Type B pancreatic cell (in vitro differentiated cells): Measurements from ENCODE around the gene COL4A1. TPM values are rescaled to one million over a fixed set of nuclear protein-coding genes. Genes with fewer than 3 reads are reported as not detected.
"Not testable (repeated sequence)": the region's sequence is repeated elsewhere in the genome, so short reads cannot be mapped to it uniquely, and the experiment has no call there.

Source experiments
- DNase-seq: peaks from one replicate; pipeline ENCODE4 v3.0.0; 2021; ENCODE audit warnings: mixed read lengths; ENCODE audit not compliant: unreplicated experiment; ENCODE audit errors: extremely low spot score
- H3K27ac Mint-ChIP-seq: 2 replicates; pipeline ENCODE4 v1.8.0; 2021; ENCODE audit warnings: mild to moderate bottlenecking, mixed read lengths
- H3K27me3 Mint-ChIP-seq: 2 replicates; pipeline ENCODE4 v1.8.0; 2021; ENCODE audit warnings: mixed read lengths
- H3K36me3 Mint-ChIP-seq: 2 replicates; pipeline ENCODE4 v1.8.0; 2021; ENCODE audit warnings: mixed read lengths
- H3K4me1 Mint-ChIP-seq: one replicate; pipeline ENCODE4 v1.8.0; 2021; ENCODE audit warnings: mixed read lengths; ENCODE audit not compliant: unreplicated experiment
- H3K4me3 Mint-ChIP-seq: 2 replicates; pipeline ENCODE4 v1.8.0; 2021; ENCODE audit warnings: mild to moderate bottlenecking, mixed read lengths
- H3K9me3 Mint-ChIP-seq: 2 replicates; pipeline ENCODE4 v1.8.0; 2021; ENCODE audit warnings: mixed read lengths
- total RNA-seq: library from RNA; stranded (reverse); gene quantifications from 2 replicates; pipeline ENCODE4 v1.2.1, GENCODE V29; 2021; ENCODE audit warnings: low replicate concordance
- TF ChIP-seq, protein P1 (sequence below): fragments of 200-600 bp; sonication (generic); conservative IDR thresholded peaks from 2 replicates; pipeline ENCODE4 v1.5.0; 2021; ENCODE audit warnings: antibody characterized with exemption, mild to moderate bottlenecking

Gene COL4A1
- total RNA-seq, 1 donor from 2014 or later: 83.6 TPM

DNA sequence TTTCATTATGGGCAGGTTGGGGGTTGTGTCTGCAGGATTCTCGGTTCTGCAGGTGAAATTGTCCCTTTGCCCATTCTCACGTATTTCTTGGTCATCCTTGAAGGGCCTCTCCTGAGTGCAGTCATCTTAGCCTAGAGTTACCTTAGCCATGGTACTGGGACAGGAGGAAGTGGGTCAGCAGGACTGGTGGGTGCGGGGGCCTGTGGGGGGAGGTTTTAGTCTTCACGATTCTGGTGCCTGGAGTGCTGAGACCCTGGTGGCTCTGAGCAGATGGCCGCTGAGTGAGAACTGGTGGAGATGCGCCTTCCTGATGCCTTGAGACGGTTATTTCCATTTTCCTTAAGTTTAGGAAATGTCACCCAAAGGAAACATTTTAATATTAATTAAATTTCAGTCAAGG, 12.0 kb upstream of the COL4A1 start:
- Mint-ChIP-seq H3K27ac (no peak overlapping the region), H3K36me3 (peaks cover 13% of the 10 kb centered on the region), H3K27me3 (no peaks in the 10 kb centered on the region), H3K4me3 (no peak overlapping the region), H3K9me3 (peaks cover 5% of the 10 kb centered on the region), H3K4me1 (peaks cover 4% of the 10 kb centered on the region)
- DNase-seq: peak; percentile 3
- TF ChIP-seq, protein P1, sequence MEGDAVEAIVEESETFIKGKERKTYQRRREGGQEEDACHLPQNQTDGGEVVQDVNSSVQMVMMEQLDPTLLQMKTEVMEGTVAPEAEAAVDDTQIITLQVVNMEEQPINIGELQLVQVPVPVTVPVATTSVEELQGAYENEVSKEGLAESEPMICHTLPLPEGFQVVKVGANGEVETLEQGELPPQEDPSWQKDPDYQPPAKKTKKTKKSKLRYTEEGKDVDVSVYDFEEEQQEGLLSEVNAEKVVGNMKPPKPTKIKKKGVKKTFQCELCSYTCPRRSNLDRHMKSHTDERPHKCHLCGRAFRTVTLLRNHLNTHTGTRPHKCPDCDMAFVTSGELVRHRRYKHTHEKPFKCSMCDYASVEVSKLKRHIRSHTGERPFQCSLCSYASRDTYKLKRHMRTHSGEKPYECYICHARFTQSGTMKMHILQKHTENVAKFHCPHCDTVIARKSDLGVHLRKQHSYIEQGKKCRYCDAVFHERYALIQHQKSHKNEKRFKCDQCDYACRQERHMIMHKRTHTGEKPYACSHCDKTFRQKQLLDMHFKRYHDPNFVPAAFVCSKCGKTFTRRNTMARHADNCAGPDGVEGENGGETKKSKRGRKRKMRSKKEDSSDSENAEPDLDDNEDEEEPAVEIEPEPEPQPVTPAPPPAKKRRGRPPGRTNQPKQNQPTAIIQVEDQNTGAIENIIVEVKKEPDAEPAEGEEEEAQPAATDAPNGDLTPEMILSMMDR: no peak

GRCh38 chr13:110317496-110318195, 10.7 kb upstream of the COL4A1 start:
- Mint-ChIP-seq H3K4me3 (no peak overlapping the region), H3K27ac (no peak overlapping the region), H3K27me3 (no peaks in the 10 kb centered on the region), H3K4me1 (peaks cover 5% of the 10 kb centered on the region), H3K36me3 (peaks cover 13% of the 10 kb centered on the region), H3K9me3 (peaks cover 5% of the 10 kb centered on the region)
- TF ChIP-seq, protein P1: no peak
- DNase-seq: no peak

DNA sequence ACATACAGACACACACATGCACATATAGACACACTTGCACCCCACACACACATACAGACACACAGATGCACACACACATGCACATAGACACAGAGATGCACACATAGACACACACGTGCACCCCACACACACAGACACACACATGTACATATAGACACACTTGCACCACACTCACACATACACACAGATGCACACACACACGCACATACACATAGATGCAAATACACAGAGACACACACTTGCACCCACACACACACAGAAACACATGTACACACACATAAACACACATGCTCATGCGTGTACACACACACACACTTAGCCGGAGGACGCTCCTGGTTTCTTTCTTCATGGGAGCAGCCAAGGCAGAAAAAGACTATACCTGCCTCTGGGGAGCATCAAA, 10.1 kb upstream of the COL4A1 start:
- no peak overlapping the region for H3K27ac Mint-ChIP-seq

GRCh38 chr13:110316196-110316595, 9.2 kb upstream of the COL4A1 start:
- Mint-ChIP-seq H3K27me3 (peaks cover 3% of the 10 kb centered on the region), H3K4me3 (no peak overlapping the region), H3K36me3 (peaks cover 13% of the 10 kb centered on the region), H3K27ac (no peak overlapping the region), H3K4me1 (peaks cover 12% of the 10 kb centered on the region), H3K9me3 (no peaks in the 10 kb centered on the region)
- peak; percentile 40 for DNase-seq
- TF ChIP-seq, protein P1: no peak

More for the DNA sequence above, 10.1 kb upstream of the COL4A1 start:
- DNase-seq: peak; percentile 11
- Mint-ChIP-seq H3K27me3 (peaks cover 3% of the 10 kb centered on the region), H3K9me3 (peaks cover 5% of the 10 kb centered on the region), H3K4me1 (peaks cover 11% of the 10 kb centered on the region), H3K36me3 (peaks cover 18% of the 10 kb centered on the region), H3K4me3 (no peak overlapping the region)
- TF ChIP-seq, protein P1: no peak

DNA sequence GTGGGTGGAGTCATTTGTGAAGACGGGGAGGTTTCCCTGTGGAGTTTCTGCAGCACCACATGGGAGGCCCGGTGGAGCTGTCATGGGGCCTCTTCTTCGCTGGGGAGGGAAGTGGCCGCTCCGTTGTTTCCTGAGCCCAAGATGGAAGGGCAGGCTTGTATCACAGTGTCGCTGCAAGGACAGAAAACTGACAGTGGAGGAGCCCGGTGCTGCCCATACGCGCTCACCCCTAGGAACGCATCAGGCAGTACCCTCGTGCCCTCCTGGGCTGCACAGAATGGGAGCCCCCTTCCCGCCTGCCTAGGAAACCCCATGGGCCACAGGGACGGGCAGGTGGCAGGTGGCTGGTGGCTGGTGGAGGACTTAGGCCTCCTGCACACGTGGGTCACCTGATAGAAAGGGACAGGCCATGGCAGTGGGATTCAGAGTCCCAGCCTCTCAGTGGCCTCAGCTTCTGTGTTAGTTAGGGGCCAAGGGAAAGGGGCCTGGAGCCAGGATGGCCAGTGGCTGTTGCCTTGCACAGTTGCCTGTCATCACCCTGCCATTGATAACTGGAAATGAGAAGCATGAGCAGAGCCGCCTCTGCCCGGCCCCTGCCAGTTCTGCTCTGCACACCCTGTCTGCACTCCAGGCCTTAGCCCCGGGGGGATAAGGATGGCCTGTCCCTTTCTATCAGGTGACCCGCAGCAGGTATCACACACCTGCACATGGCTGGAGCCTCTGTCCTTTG, 7.7 kb upstream of the COL4A1 start:
- TF ChIP-seq, protein P1: no peak
- Mint-ChIP-seq H3K27ac (no peak overlapping the region), H3K4me3 (no peak overlapping the region), H3K4me1 (peaks cover 13% of the 10 kb centered on the region), H3K9me3 (no peaks in the 10 kb centered on the region), H3K27me3 (peaks cover 3% of the 10 kb centered on the region), H3K36me3 (peaks cover 13% of the 10 kb centered on the region)
- DNase-seq: no peak

GRCh38 chr13:110313733-110314132, 6.8 kb upstream of the COL4A1 start:
- Mint-ChIP-seq H3K36me3 (peaks cover 13% of the 10 kb centered on the region), H3K4me3 (peak overlapping the region; percentile 28), H3K4me1 (peaks cover 18% of the 10 kb centered on the region)
- DNase-seq: peak; percentile 49
- not testable (repeated sequence) for H3K27me3 Mint-ChIP-seq, H3K27ac Mint-ChIP-seq, H3K9me3 Mint-ChIP-seq

DNA sequence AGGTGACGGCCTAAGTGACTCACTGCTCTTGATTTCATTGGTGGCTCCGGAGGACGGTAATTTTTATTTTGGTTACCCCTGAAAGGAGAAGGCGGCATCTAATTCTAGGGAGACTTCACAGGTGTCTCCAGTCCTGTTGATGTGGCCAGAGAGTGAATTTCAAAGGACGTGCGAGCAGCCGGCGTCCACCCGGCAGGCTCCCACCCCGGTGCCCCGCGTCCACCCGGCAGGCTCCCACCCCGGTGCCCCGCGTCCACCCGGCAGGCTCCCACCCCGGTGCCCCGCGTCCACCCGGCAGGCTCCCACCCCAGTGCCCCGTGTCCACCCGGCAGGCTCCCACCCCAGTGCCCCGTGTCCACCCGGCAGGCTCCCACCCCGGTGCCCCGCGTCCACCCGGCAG, 6.3 kb upstream of the COL4A1 start:
- not testable (repeated sequence) for H3K27ac Mint-ChIP-seq, H3K4me3 Mint-ChIP-seq, H3K27me3 Mint-ChIP-seq, DNase-seq, H3K9me3 Mint-ChIP-seq
- peaks cover 23% of the 10 kb centered on the region for H3K4me1 Mint-ChIP-seq
- peaks cover 13% of the 10 kb centered on the region for H3K36me3 Mint-ChIP-seq
